ENCODE data around the gene MFSD6. TPM values are rescaled to one million over a fixed set of nuclear protein-coding genes. Genes with fewer than 3 reads are reported as not detected.
A peak's percentile ranks its signal among the peaks of the same experiment; 100 is the strongest.
"Not testable (repeated sequence)": the region's sequence is repeated elsewhere in the genome, so short reads cannot be mapped to it uniquely, and the experiment has no call there.

The MFSD6 gene
- total RNA-seq, 3 donors from 2014 or later (not counting 1 experiment from before 2014, with no cell fraction given): 36.7 to 50.5 (median 48.0) TPM

DNA sequence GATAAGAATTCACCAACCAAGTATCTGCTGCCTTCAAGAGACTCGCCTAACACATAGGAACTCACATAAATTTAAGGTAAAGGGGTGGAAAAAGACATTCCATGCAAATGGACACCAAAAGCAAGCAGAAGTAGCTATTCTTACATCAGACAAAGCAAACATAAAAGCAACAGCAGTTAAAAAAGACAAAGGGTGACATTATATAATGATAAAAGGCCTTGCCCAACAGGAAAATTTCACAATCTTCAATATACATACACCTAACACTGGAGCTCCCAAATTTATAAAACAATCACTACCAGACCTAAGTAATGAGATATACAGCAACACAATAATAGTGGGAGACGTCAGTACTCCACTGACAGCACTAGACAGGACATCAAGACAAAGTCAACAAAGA is 84.9 kb downstream of the MFSD6 start:
- no peak for ATAC-seq
- 0% methylated on average over 1 of the region's 2 CpGs for WGBS (ENCODE audit: insufficient coverage)
- H3K27ac ChIP-seq (ENCODE audit: low read length): no peak overlapping the region
- Mint-ChIP-seq H3K9me3 (peaks cover 6 to 10% of the 10 kb centered on the region in 2 donors), H3K36me3 (peaks cover 36% of the 10 kb centered on the region), H3K4me3 (no peak overlapping the region), H3K4me1 (peaks cover 20 to 42% of the 10 kb centered on the region in 2 donors), H3K27me3 (ENCODE audit: low read depth in 2 of 2) (no peaks in the 10 kb centered on the region), H3K27ac (peak overlapping the region; percentile 0 to 45)
- H3K4me3 ChIP-seq (ENCODE audit: low read length): no peak overlapping the region
- no peaks in the 10 kb centered on the region for H3K4me1 ChIP-seq (ENCODE audit: control insufficient read depth, insufficient read depth, low read length)
- DNase-seq: no peak
- no peaks in the 10 kb centered on the region for H3K27me3 ChIP-seq (ENCODE audit: control insufficient read depth, insufficient read depth, low read length)
- peaks cover 47% of the 10 kb centered on the region for H3K36me3 ChIP-seq (ENCODE audit: control insufficient read depth, insufficient read depth, low read length)
- TF ChIP-seq, protein P1, sequence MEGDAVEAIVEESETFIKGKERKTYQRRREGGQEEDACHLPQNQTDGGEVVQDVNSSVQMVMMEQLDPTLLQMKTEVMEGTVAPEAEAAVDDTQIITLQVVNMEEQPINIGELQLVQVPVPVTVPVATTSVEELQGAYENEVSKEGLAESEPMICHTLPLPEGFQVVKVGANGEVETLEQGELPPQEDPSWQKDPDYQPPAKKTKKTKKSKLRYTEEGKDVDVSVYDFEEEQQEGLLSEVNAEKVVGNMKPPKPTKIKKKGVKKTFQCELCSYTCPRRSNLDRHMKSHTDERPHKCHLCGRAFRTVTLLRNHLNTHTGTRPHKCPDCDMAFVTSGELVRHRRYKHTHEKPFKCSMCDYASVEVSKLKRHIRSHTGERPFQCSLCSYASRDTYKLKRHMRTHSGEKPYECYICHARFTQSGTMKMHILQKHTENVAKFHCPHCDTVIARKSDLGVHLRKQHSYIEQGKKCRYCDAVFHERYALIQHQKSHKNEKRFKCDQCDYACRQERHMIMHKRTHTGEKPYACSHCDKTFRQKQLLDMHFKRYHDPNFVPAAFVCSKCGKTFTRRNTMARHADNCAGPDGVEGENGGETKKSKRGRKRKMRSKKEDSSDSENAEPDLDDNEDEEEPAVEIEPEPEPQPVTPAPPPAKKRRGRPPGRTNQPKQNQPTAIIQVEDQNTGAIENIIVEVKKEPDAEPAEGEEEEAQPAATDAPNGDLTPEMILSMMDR (IDR thresholded peaks at IDR 0.05): no peak
- H3K9me3 ChIP-seq (ENCODE audit: control insufficient read depth, insufficient read depth, low read length): peaks cover 5% of the 10 kb centered on the region
- intact Hi-C loops (cut with micrococcal nuclease): no loop called here

DNA sequence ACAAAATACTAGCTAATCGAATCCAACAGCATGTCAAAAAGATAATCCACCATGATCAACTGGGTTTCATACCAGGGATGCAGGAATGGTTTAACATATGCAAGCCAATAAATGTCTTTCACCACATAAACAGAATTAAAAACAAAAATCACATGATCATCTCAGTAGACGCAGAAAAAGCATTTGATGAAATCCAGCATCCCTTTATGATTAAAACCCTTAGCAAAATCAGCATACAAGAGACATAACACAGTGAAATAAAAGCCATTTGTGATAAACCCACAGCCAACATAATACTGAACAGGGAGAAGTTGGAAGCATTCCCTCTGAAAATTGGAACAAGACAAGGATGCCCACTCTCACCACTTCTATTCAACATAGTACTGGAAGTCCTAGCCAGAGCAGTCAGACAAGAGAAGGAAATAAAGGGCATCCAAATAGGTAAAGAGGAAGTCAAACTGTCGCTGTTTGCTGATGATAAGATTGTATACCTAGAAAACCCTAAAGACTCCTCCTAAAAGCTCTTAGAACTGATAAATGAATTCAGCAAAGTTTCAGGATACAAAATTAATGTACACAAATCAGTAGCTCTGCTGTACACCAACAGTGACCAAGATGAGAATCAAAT is 86.6 kb downstream of the MFSD6 start:
- Mint-ChIP-seq H3K36me3 (peaks cover 33% of the 10 kb centered on the region), H3K4me1 (peaks cover 20 to 42% of the 10 kb centered on the region in 2 donors), H3K27ac (peak overlapping the region; percentile 45 to 75)
- H3K9me3 Mint-ChIP-seq; H3K4me1 ChIP-seq (ENCODE audit: control insufficient read depth, insufficient read depth, low read length); ATAC-seq; H3K27ac ChIP-seq (ENCODE audit: low read length); H3K4me3 Mint-ChIP-seq; H3K4me3 ChIP-seq (ENCODE audit: low read length); H3K9me3 ChIP-seq (ENCODE audit: control insufficient read depth, insufficient read depth, low read length); H3K27me3 Mint-ChIP-seq (ENCODE audit: low read depth in 2 of 2); DNase-seq; intact Hi-C loops (cut with micrococcal nuclease); H3K27me3 ChIP-seq (ENCODE audit: control insufficient read depth, insufficient read depth, low read length): not testable (repeated sequence)
- H3K36me3 ChIP-seq (ENCODE audit: control insufficient read depth, insufficient read depth, low read length): peaks cover 43% of the 10 kb centered on the region
- WGBS (ENCODE audit: insufficient coverage): 100% methylated on average over 2 of the region's 3 CpGs

DNA sequence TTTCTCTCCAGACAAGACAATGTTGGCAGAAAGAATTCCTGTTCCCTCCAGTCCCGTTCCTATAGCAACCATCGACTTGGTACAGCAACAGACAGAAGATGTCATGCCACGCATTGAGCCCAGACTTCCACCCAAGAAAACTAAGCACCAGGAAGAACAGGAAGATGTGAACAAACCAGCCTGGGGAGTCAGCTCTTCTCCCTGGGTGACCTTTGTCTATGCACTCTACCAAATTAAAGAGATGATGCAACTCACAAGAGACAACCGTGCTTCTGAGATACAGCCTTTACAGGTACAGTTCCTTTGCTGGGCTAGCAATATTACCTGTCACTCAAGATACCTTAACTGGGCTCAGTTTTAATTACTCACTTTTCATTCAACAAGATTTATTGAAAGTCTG is 89.3 kb downstream of the MFSD6 start:
- ATAC-seq (no peak), DNase-seq (no peak)
- Histone ChIP-seq H3K9me3 (ENCODE audit: control insufficient read depth, insufficient read depth, low read length) (no peaks in the 10 kb centered on the region), H3K27me3 (ENCODE audit: control insufficient read depth, insufficient read depth, low read length) (no peaks in the 10 kb centered on the region), H3K27ac (ENCODE audit: low read length) (no peak overlapping the region), H3K4me3 (ENCODE audit: low read length) (no peak overlapping the region), H3K4me1 (ENCODE audit: control insufficient read depth, insufficient read depth, low read length) (no peaks in the 10 kb centered on the region), H3K36me3 (ENCODE audit: control insufficient read depth, insufficient read depth, low read length) (peaks cover 50% of the 10 kb centered on the region)
- no peak overlapping the region for H3K4me3 Mint-ChIP-seq
- intact Hi-C loops (cut with micrococcal nuclease): no loop called here
- H3K36me3 Mint-ChIP-seq: peaks cover 24% of the 10 kb centered on the region
- H3K27me3 Mint-ChIP-seq (ENCODE audit: low read depth in 2 of 2): no peaks in the 10 kb centered on the region
- TF ChIP-seq, protein P1 (IDR thresholded peaks at IDR 0.05): no peak
- H3K27ac Mint-ChIP-seq: peak overlapping the region in 1 of 2 donors; percentile 17
- peaks cover 0 to 3% of the 10 kb centered on the region in 2 donors for H3K9me3 Mint-ChIP-seq
- WGBS (ENCODE audit: insufficient coverage): 99% methylated on average over 4 of the region's 4 CpGs
- peaks cover 22 to 38% of the 10 kb centered on the region in 2 donors for H3K4me1 Mint-ChIP-seq

DNA sequence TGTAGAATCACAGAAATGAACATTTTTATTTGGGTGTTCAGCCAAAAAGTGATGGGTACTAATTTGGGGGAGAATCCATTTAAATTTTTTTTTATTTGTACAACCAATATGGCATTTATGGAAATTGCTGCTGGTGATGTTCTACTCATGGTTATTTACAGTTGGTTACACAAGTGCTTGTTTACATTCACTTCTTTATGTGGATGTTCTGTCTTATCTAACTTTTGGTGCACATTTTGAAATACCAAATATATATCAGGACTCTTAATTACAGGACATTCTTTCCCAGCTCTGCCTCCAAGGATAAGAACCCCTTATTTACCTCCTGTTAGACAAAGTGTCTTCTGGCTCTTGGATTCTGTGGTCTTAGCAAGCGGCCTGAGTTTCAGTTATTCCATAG is 91.1 kb downstream of the MFSD6 start:
- WGBS (ENCODE audit: insufficient coverage): 100% methylated on average over 1 of the region's 1 CpG
- Histone ChIP-seq H3K4me3 (ENCODE audit: low read length) (no peak overlapping the region), H3K9me3 (ENCODE audit: control insufficient read depth, insufficient read depth, low read length) (no peaks in the 10 kb centered on the region), H3K27ac (ENCODE audit: low read length) (no peak overlapping the region), H3K36me3 (ENCODE audit: control insufficient read depth, insufficient read depth, low read length) (peaks cover 63% of the 10 kb centered on the region), H3K27me3 (ENCODE audit: control insufficient read depth, insufficient read depth, low read length) (no peaks in the 10 kb centered on the region), H3K4me1 (ENCODE audit: control insufficient read depth, insufficient read depth, low read length) (no peaks in the 10 kb centered on the region)
- peaks cover 17% of the 10 kb centered on the region for H3K36me3 Mint-ChIP-seq
- DNase-seq (no peak), ATAC-seq (no peak)
- H3K27ac Mint-ChIP-seq: peak overlapping the region in 1 of 2 donors; percentile 45
- H3K4me1 Mint-ChIP-seq: peaks cover 13 to 21% of the 10 kb centered on the region in 2 donors
- no peaks in the 10 kb centered on the region for H3K9me3 Mint-ChIP-seq
- no peaks in the 10 kb centered on the region for H3K27me3 Mint-ChIP-seq (ENCODE audit: low read depth in 2 of 2)
- TF ChIP-seq, protein P1 (IDR thresholded peaks at IDR 0.05): no peak
- intact Hi-C loops (cut with micrococcal nuclease): no loop called here
- no peak overlapping the region for H3K4me3 Mint-ChIP-seq

All from natural killer cell (primary cell).